Measurements from ENCODE around the gene DCPS.

DCPS gene

DNA sequence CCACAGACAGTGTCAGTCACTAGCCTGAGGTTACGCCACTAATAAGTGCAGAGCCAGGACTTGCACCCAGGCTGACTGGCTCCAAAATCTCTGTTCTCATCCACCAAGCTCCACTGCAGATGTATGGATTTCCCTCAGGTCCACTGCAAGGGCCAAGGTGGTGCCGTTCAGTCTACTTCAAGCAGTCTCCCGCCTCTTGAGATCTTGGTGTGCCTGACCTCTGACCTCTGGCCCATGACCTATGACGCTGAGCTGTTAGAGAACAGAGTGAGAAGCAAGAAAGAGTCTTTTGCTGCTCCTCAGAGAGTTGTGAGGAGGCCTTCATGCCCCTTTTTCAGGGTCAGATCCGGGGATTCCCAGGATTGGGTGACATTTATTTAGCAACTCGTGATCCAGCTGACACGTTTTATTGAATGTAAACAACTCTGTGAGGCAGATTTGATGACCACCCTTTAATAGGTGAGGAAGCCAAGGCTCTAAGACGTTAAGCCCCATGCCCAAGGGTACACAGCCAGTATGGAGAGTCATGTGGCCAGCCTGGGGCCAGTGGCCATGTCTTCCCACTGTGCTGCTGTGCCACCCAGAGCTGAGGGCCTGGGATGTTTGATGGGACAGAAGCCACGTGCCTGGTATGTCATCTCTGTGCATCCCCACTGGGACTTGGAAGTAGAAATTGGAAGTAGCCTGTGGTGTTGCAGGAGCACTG is 25.2 kb downstream of the DCPS start:
- no peak for DNase-seq (ENCODE audit: low read depth)

DNA sequence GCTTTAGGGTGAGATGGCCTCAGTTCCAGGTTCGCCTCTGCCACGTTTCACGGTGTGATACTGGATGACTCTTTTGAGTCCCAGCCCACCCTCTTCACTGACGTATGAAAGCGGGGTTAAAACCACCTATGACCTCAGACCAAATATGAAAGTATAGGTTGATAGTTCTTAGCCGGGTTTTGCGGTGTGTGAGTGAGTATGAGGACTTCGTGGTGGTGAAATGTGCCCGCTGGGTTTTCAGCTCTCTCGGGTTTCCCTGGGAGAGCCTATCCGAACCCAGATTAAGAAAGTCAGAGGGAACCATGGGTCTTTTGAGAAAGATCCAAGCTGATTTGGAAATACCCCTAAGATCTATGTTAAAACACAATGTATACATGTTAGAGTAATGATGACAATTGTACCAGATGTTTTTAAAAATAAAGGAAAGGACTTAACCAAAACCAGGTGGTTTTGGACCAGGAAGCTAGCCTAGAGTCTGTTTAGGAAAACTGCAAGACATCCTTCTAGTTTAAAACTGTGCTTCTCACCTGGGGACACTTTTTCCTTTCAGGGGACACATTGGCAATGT is 25.9 kb downstream of the DCPS start:
- DNase-seq (ENCODE audit: low read depth): no peak

DNA sequence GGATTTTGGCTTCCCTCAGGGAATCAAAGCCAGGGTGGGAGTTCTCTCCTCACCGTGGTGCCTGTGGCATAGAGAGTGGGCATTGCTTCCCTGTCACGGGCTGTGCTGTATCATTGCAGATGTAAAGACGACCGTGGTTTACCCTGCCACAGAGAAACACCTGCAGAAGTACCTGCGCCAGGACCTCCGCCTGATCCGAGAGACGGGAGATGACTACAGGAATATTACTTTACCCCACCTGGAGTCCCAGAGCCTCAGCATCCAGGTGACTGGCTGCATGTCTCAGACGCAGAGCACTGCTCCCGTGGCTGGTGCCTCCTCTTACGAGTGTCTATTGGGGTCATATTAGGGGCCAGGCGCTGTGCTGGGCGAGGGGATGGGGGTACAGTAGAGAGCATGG is 27.4 kb downstream of the DCPS start:
- DNase-seq (ENCODE audit: low read depth): no peak

DNA sequence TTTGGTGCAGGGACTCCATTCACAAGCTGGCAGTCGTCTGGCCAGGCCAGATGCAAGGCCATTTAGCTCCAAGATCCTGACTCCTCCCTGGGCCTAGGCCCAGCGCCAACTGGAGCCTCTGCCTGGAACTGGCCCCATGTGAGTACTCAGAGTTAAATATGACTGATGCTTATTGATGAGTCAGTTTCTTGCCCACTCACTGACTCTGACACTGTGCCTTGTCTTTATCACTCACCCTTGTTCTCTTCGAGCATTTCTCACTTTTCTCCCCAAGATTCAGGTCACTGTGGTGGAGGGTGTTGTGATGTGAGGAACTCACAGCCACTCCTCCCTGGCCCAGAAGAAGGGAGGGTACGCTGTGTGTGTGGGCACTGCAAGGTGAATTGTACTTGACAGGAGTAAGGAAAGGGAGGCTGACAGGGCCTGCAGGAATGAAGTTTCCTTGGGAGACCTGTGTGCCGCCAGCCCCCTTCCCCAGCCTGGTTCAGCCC is 28.4 kb downstream of the DCPS start:
- DNase-seq (ENCODE audit: low read depth): no peak

DNA sequence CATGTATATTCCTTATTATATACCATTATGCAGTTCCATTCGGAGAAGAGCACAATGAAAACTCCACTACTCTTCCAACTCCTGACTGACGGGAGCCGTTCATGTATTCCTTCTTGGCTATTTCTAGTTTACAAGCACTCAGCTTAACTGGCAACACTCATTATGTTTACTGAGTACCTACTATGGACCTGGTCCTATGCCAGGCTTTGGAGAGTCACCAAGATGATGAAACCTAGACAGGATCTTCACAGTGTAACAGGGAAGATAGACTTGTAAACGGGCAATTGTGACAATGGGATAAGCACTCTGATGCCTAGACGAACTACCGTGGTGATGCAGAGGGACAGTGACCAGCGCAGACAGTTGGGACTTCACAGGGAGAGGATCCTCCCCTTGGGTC is 29.3 kb downstream of the DCPS start:
- no peak for DNase-seq (ENCODE audit: low read depth)

DNA sequence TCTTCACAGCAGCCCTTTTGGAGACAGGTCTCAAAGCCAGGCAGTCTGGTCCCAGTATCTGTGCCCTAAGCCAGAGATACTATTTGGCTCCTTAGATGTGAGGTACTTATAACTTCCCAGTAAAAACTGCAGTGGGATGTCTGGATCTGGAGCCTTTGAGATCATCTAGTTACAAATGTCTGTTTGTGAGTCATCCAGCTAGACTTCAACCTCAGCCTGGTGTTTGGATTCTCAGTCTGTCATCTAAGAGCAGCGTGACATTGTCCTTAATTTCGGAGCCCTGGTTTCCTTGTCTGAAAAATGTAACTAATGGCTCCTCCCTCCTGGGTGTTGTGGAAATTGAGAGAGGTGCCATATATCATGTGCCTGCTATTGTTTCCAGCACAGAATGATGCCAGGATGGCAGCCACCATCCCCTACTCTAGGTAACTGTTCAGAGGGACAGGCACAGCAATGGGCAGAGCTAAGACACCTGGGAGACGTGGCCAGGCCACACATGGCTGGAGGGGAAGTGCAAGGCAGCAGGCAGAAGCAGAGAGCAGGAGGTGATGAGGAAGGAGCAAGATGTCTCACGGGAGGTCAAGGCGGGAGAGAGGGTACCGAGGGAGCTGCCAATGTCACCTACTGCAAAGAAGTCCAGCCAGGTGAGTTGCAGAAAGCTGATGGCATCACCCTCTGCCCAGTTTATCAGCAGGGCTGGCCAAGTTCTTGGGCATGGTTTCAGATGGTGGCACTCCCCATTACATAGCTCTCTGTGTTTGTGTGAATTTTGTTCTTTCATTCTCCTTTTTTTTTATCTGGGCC is 31.0 kb downstream of the DCPS start:
- DNase-seq (ENCODE audit: low read depth): no peak

DNA sequence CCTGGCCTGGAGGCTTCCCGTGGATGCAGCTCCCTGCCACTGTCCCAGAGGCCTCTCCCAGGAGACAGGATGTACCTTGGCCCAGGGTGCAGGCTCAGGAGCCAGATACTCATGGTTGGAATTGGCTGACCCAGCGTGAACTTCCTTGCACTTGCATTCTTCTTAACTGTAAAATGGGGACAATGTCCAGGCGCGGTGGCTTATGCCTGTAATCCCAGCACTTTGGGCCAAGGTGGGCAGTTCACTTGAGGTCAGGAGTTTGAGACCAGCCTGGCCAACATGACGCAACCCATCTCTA is 31.6 kb downstream of the DCPS start:
- DNase-seq (ENCODE audit: low read depth): no peak

DNA sequence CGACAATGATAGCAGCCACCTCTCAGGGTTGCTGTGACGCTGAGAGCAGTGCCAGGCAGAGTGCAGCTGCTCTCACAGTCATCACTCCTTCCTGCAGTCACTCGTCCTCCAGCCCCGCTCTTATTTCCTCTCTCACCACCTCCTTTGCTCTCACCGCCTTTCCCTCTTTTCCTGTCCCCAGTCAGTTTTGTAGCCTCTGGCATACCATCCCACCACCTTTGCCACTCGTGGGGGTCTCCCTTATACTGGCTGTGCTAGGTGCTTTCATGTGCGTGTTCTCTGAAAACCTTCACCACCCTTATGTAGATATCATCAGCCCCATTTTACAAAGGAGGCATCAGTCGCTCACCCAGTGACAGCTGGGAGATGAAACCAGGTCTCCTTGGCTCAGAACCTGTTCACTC is 32.3 kb downstream of the DCPS start:
- no peak for DNase-seq (ENCODE audit: low read depth)

DNA sequence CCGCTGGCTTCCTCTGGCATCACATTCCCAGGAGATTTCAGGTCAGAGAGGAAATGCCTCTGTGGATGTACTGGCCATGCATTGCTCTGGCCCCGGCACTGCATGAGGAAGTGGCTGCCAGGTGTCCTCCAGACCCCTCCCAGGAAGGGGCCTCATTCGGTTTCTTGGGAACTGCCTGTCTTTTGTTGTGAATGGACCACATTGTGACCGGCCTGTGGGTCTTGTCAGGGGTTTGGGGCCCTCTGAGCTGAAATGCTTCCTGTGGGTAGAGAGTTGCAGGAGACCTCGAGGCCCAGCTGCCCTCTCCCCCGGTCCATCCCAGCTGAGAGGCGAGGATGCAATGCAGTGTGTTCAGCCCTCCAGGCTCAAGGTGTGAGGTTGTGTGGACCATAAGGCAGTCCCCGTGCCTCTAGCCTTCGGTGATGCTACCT is 32.8 kb downstream of the DCPS start:
- DNase-seq (ENCODE audit: low read depth): no peak

DNA sequence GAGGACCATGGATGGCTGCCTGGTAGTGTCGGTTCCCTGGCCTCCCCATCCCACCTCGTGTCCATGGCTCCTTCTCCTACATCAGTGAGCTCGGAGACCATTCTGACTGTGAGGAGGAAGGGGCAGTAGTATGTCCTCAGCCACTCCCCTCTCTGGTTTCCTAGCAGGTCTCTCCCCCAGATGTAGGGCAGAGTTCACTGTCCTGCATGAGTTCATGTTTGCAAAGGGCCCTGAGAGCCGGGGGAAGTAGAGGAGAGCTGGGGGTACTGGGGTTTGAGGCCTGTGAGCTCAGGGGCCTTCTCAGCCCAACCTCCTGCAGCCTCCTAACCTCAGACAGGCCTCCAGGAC is 33.2 kb downstream of the DCPS start:
- DNase-seq (ENCODE audit: low read depth): no peak

DNA sequence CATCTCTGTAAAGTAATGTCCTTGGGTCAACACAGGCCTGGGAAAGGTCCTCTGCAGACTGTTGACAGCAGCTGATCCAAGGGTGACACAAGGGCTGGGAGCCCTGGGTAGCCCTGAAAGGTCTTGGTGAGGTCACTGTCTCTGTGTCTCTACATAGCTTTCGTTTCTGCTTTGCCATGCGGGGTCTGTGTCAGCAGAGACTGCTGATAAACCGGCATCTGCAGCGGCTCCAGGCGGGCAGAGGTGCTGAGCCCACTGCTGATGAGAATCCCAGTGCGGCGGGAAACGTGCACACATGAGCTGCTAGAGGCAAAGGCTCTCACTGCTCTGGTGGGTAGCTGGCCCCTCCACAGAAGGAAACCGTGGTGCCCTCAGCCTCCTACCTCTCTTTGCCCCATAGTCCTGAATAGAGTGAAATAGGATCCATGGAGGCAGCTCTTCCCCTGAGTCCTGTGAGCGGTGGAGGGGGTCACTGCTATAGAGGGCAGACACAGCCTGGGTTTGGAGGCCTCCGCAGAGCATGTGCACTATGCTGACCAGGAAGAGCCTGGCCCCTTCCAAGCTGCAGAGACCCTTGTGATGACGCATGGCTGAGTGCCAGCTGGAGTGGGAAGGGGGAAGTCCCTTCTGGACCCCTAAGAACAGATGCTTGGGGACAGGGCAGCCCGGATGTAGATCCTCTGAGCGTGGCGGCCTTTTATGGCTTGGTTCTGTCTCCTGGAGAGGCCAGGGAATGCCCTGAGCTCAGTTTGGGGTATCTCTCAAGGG is 33.8 kb downstream of the DCPS start:
- no peak for DNase-seq (ENCODE audit: low read depth)

DNA sequence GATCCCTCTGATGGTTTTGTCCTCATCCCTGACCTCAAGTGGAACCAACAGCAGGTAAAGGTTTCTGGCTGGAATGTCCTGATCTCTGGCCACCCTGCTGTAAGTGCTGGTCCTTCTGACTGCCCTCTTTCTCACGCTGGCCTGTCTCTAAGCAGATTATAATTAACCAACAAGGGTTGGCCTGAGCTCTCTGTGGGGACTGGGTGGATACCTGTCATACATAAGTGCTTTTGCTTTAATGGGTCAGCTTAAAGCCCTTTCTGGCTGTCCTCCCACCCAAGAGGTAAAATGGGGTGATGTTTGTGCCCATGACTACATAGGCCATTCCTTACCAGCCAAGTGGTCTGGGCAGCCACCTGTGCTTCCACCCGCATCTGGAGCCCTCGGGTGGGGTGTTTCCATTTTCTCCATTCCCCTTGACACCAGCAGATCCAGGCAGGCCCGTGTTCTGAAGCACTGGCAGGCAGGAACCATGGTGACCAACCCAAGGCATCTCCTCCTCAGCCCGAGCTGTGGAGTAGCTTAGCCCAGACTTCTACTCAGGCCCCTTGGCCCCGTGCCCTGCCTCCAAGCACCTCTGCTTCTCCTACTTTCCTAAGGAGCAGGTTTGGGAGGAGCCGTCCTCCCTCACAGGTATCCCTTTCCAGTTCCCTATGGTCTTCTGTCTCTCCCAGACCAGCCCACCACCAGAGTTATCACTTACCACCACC is 34.6 kb downstream of the DCPS start:
- DNase-seq (ENCODE audit: low read depth): no peak

DNA sequence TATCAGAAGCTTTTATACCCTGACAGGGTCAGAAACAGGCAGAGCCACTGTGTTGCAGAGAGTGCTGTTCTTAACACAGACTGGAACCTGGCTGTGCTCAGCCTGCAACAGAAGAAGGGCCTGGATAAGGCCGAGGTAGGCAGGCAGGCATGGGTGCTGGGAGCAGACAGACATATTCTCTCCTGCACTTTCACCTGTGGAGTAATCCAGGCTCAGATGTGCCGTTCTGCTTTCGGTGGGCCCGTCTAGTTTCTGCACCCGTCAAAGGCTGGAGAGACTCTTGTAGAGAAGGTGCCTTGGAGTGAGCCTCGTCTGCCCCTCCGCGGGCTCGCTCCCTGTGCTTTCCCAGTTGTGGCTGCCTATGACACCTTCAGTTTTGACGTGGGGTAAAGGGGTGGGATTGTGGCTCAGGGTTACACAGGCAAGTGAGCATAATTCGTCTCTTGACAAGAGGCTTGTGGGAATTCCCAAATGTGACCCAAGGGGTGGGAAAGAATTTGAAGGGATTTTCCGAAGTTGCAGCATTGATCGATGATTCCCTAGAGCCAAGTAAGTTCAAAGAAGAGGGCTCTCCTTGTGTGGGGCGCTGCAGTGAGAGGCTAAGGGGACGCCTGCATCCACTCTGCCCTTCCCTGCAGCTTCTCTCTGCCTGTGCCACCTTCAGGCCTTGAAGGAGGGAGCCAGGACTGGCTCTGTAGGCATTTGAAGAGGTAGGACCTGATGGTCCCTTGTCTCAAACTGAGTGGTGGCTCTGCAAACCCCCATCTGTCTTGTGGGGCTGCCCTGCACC is 35.4 kb downstream of the DCPS start:
- no peak for DNase-seq (ENCODE audit: low read depth)

DNA sequence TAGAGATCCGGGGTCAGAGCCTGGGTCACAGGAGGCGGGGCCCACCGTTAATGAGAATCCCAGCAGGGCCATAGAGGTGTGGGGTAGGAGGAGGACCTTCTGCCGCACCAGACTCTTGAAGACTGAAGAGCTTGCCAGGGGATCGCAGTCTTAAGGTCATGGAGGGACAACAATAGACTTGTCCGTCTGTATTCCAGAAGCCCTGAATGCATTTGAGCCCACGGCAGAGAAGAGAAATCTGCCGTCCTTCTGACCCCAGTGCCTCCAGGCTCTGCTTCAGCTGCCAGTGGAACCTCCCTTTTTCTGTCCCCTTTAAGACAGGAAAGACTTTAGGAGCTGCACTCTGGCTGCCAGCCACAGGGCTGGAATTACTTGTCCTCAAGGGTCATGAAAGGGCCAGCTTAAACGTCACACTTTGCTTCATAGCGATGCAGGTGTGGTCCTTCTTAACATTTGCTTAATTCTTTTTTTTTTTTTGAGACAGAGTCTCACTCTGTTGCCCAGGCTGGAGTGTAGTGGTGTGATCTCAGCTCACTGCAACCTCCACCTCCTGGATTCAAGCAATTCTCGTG is 36.1 kb downstream of the DCPS start:
- DNase-seq (ENCODE audit: low read depth): no peak

DNA sequence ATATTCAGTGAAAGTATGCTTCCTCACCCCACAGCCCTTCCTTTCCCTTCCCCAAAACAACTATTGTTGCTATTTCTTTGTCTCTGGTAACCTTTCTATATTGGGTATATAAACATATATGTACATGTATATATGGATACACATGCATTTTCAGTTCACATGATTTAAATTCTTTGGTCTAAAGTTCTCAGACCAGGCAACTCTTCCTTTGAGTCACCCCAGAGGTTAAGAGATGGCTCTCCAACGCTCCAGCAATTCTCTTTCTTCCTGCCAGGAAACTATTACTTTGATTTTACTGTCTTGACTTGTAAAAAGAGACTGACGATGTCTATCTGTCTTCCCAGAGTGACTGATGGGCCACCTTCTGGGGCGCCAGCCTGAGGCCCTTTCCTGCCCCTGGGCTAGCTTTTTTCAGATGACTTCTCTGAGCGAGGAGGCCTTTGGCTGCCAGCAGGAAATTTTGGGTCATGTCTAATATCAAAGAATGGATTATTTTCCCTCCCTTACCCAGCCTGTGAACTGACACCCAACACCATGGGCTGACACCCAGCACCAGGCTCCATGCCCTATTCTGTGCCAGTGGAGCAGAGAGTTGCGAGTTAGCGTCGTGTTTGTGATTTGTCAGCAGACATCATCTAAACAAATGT is 37.2 kb downstream of the DCPS start:
- DNase-seq (ENCODE audit: low read depth): no peak

DNA sequence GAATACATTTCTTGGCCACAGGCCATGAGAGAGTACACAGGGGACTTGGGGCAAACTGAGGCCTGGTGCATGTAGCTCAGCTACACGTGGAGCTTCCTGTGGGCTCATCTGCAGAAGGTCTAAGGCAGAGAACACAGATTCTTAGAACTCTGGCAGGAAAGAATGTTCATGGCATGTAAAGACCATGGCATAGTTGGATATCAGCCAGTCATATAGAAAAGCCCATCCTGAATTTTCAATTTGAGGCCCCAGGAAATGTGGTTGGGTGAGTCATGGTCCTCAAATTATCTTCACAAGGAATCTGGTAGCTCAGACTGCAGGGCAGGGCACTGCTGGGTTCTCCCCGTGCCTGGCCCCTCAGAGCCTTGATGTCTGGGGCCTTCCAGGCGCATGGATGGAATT is 37.9 kb downstream of the DCPS start:
- peak; percentile 69 for DNase-seq (ENCODE audit: low read depth)

DNA sequence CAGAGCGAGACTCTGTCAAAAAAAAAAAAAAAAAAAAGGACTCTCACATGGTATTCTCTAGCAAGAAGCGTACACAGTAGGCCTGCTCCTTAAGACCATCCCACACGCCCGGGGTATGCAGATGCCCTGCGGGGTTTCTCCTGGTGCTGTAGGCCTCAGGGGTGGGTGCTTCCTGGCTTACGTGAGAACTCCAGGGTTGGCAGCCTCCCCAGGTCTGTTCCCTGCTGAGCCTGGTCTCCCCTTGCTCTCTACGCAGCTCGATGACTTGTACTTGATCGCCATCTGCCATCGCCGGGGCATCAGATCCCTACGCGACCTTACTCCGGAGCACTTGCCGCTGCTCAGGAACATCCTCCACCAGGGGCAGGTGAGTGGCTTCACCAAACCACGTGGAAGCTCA is 39.2 kb downstream of the DCPS start:
- DNase-seq (ENCODE audit: low read depth): no peak

DNA sequence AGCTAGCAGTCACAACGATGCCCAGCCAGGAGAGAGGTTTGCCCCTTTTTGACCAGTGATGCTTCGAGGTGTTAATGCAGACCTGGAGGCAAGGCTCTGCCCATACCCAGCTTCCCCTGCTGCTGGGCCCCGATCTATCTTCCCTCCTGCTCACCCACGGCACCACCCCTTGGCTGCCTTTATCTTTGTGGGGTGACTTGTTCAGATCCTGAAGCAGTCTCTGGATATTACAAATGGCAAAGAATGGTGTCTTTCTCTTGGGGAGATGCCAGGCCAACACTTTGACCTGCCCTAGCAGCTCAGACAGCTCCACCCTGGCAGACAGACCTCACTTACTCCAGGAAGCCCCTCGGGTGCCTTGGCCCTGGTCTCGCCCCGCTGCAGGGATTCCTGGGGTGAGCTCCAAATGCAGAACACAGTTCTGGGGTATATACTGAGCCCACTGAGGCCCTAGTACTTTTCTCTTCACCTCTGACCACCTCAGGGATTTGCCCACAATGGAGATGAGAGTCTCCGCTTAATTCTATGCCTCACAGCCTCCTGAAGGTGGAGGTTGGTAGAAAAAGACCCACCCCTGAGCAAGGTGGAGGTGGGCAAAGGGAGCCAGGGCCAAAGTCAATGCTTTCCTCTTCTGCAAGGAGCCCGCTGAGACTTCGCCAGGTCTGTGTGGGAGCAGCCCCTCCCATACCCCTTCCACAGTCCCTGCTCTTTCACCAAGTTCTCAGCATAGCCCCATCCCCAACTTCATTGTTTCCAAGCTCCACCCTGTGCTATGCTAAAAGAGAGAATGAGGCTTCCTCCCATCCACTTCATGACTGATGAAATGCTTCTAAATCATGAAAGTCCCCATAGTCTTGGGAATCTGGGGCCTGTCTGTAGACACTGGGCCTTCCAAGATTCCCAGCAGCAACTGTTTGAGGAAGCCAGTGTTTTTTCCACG is 40.6 kb downstream of the DCPS start:
- no peak for DNase-seq (ENCODE audit: low read depth)

DNA sequence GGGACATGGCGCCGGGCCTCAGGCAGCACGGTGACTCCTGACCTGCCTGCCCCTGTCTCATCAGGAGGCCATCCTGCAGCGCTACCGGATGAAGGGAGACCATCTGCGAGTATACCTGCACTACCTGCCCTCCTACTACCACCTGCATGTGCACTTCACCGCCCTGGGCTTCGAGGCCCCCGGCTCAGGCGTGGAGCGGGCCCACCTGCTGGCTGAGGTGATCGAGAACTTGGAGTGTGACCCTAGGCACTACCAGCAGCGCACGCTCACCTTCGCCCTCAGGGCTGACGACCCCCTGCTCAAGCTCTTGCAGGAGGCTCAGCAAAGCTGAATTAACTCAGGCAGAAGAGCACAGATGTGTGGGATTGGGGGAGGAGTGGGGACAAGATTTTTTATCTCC is 41.4 kb downstream of the DCPS start:
- no peak for DNase-seq (ENCODE audit: low read depth)

Measured in HS-27A (cell line).